IMR-90 (cell line): ENCODE measurements around the gene HMGN1. TPM values are rescaled to one million over a fixed set of nuclear protein-coding genes. Genes with fewer than 3 reads are reported as not detected.

Experiments used
- ATAC-seq: fragments of 200-7000 bp; cut with Tn5 transposase; 2 replicates; pipeline ENCODE4 v1.9.1; 2020; ENCODE audit warnings: low read depth, mild to moderate bottlenecking, moderate library complexity
- BruUV-seq: library from RNA; stranded (reverse); fragments of 400-500 nt; replicated peaks from 2 replicates; lab custom pipeline; 2021; lab: Mats Ljungman, UMichigan
- CTCF ChIA-PET: fragments of 300-600 bp; formaldehyde crosslinking; extraction: SDS; loops from one replicate; lab custom pipeline; 2021; ENCODE audit warnings: antibody characterized with exemption; lab: Yijun Ruan, JAX
- POLR2A ChIA-PET: fragments of 300-600 bp; sonication (Branson Sonifier 250); formaldehyde crosslinking; loops from one replicate; lab custom pipeline; 2022; ENCODE audit warnings: antibody characterized with exemption; ENCODE audit not compliant: unreplicated experiment; lab: Charles Lee
- DNase-seq: peaks from one replicate; pipeline ENCODE4 v3.0.0; 2013
- H2AFZ ChIP-seq: replicated peaks from 2 replicates; pipeline ENCODE3; 2013; ENCODE audit warnings: low read length, mild to moderate bottlenecking; ENCODE audit not compliant: poor library complexity
- H2AK5ac ChIP-seq: 2 replicates; pipeline ENCODE4 v1.6.1; 2013; ENCODE audit warnings: low read depth, low read length, inconsistent platforms
- H2AK9ac ChIP-seq: replicated peaks from 2 replicates; pipeline ENCODE3; 2013; ENCODE audit warnings: mild to moderate bottlenecking, low read depth, low read length, moderate library complexity; ENCODE audit not compliant: poor library complexity
- H2BK120ac ChIP-seq: 2 replicates; pipeline ENCODE4 v1.6.1; 2013; ENCODE audit warnings: low read depth, low read length, inconsistent platforms
- H2BK15ac ChIP-seq: 3 replicates; pipeline ENCODE4 v1.6.1; 2013; ENCODE audit warnings: low read depth, low read length, inconsistent platforms
- H2BK20ac ChIP-seq: 2 replicates; pipeline ENCODE4 v1.6.1; 2013; ENCODE audit warnings: low read depth, mild to moderate bottlenecking, inconsistent platforms, low read length, moderate library complexity
- H2BK5ac ChIP-seq: 2 replicates; pipeline ENCODE4 v1.6.1; 2013; ENCODE audit warnings: mild to moderate bottlenecking, low read depth, low read length, inconsistent platforms; ENCODE audit not compliant: poor library complexity, severe bottlenecking
- H3K14ac ChIP-seq: replicated peaks from 2 replicates; pipeline ENCODE4 v1.6.1; 2013; ENCODE audit warnings: low read depth, low read length, inconsistent platforms
- H3K18ac ChIP-seq: 2 replicates; pipeline ENCODE4 v1.6.1; 2013; ENCODE audit warnings: low read depth, low read length, control low read depth
- H3K23ac ChIP-seq: 2 replicates; pipeline ENCODE4 v1.6.1; 2013; ENCODE audit warnings: low read depth, low read length, inconsistent platforms
- H3K27ac ChIP-seq: 2 replicates; pipeline ENCODE4 v1.5.1; 2013; ENCODE audit warnings: mild to moderate bottlenecking, control low read depth, low read length; ENCODE audit not compliant: insufficient read depth
- H3K27me3 ChIP-seq: 2 replicates; pipeline ENCODE4 v1.6.1; 2013; ENCODE audit warnings: low read length; ENCODE audit not compliant: control insufficient read depth, insufficient read depth
- H3K36me3 ChIP-seq: 2 replicates; pipeline ENCODE4 v1.6.1; 2013; ENCODE audit warnings: low read length, mixed read lengths; ENCODE audit not compliant: control insufficient read depth, insufficient read depth
- H3K4ac ChIP-seq: 2 replicates; pipeline ENCODE4 v1.6.1; 2013; ENCODE audit warnings: low read depth, low read length, inconsistent platforms
- H3K4me1 ChIP-seq: 2 replicates; pipeline ENCODE4 v1.6.1; 2013; ENCODE audit warnings: low read length, mixed read lengths; ENCODE audit not compliant: control insufficient read depth, insufficient read depth
- H3K4me2 ChIP-seq: 2 replicates; pipeline ENCODE4 v1.6.1; 2013; ENCODE audit warnings: low read depth, mild to moderate bottlenecking, control low read depth, low read length, moderate library complexity
- H3K4me3 ChIP-seq: 2 replicates; pipeline ENCODE4 v1.5.1; 2013; ENCODE audit warnings: low read depth, mild to moderate bottlenecking, control low read depth, low read length, moderate library complexity; ENCODE audit not compliant: insufficient read depth
- H3K56ac ChIP-seq: 2 replicates; pipeline ENCODE4 v1.6.1; 2013; ENCODE audit warnings: low read length, inconsistent platforms; ENCODE audit not compliant: insufficient read depth; ENCODE audit errors: extremely low read depth
- H3K79me1 ChIP-seq, 2 experiments: 2 replicates each; pipeline ENCODE4 v1.6.1; 2013; ENCODE audit warnings: low read length in 2 of 2, inconsistent platforms in 1 of 2, low read depth in 1 of 2
- H3K9ac ChIP-seq: 2 replicates; pipeline ENCODE4 v1.6.1; 2013; ENCODE audit warnings: low read depth, low read length, control low read depth
- H3K9me1 ChIP-seq: 2 replicates; pipeline ENCODE4 v1.6.1; 2013; ENCODE audit warnings: low read length, inconsistent platforms; ENCODE audit not compliant: insufficient read depth
- H3K9me3 ChIP-seq: 2 replicates; pipeline ENCODE4 v1.6.1; 2013; ENCODE audit warnings: low read length; ENCODE audit not compliant: control insufficient read depth, insufficient read depth
- H4K20me1 ChIP-seq: 2 replicates; pipeline ENCODE4 v1.6.1; 2013; ENCODE audit warnings: low read length, inconsistent platforms; ENCODE audit not compliant: insufficient read depth
- H4K5ac ChIP-seq: 2 replicates; pipeline ENCODE4 v1.6.1; 2013; ENCODE audit warnings: mild to moderate bottlenecking, low read depth, low read length, control low read depth
- H4K8ac ChIP-seq, 2 experiments: 2 replicates each; pipeline ENCODE4 v1.6.1; 2013; ENCODE audit warnings: low read depth in 2 of 2, low read length in 2 of 2, control low read depth in 1 of 2, inconsistent platforms in 1 of 2
- H4K91ac ChIP-seq: 2 replicates; pipeline ENCODE4 v1.6.1; 2013; ENCODE audit warnings: low read depth, low read length, inconsistent platforms; ENCODE audit not compliant: insufficient read depth
- BHLHE40 ChIP-seq: fragments of 150-350 bp; IDR thresholded peaks from 2 replicates; pipeline ENCODE4 v1.6.1; 2016; ENCODE audit warnings: mild to moderate bottlenecking, low read depth, low read length
- CEBPB ChIP-seq: IDR thresholded peaks from 2 replicates; pipeline ENCODE4 v1.6.1; 2012; ENCODE audit warnings: low read depth, low read length, improper control_type of control experiment
- CTCF ChIP-seq: conservative IDR thresholded peaks from 2 replicates; pipeline ENCODE4 v1.5.1; 2012; ENCODE audit warnings: mild to moderate bottlenecking, low read depth, low read length, improper control_type of control experiment
- FOS ChIP-seq: fragments of 150-350 bp; IDR thresholded peaks from 2 replicates; pipeline ENCODE4 v1.6.1; 2016; ENCODE audit warnings: low read depth, low read length
- NFE2L2 ChIP-seq: fragments of 150-350 bp; IDR thresholded peaks from 2 replicates; pipeline ENCODE4 v1.6.1; 2016; ENCODE audit warnings: low read depth, mild to moderate bottlenecking, low read length
- RAD21 ChIP-seq: IDR thresholded peaks from 2 replicates; pipeline ENCODE4 v1.6.1; 2012; ENCODE audit warnings: low read length, improper control_type of control experiment
- RCOR1 ChIP-seq: IDR thresholded peaks from 2 replicates; pipeline ENCODE4 v1.6.1; 2012; ENCODE audit warnings: mild to moderate bottlenecking, low read length, improper control_type of control experiment; ENCODE audit not compliant: insufficient replicate concordance
- RFX5 ChIP-seq: IDR thresholded peaks from 2 replicates; pipeline ENCODE4 v1.8.0; 2012; ENCODE audit warnings: low read depth, mild to moderate bottlenecking, low read length, moderate library complexity
- SMC3 ChIP-seq: fragments of 150-350 bp; IDR thresholded peaks from 2 replicates; pipeline ENCODE4 v1.6.1; 2016; ENCODE audit warnings: low read depth, mild to moderate bottlenecking, antibody characterized with exemption, low read length, moderate library complexity
- USF2 ChIP-seq: fragments of 150-350 bp; IDR thresholded peaks from 2 replicates; pipeline ENCODE4 v1.6.1; 2017; ENCODE audit warnings: mild to moderate bottlenecking, antibody characterized with exemption, low read length, low read depth
- WGBS, 2 experiments: methylation state at CpG; one replicate each; pipeline versions ENCODE4 v1.1.5 to v1.1.7; 2013; ENCODE audit warnings: missing lambda C conversion rate in 2 of 2; ENCODE audit not compliant: insufficient read length in 1 of 2; ENCODE audit errors: extremely low coverage in 2 of 2; 5-methylcytosine and 5-hydroxymethylcytosine counted together
- dilution Hi-C: fragments of 300-500 bp; cut with HindIII; formaldehyde crosslinking; loops from one replicate; pipeline ENCODE4 v1.14.3; 2018; ENCODE audit warnings: low sequenced_read_pairs; ENCODE audit not compliant: unreplicated experiment
- in situ Hi-C: fragments of 300-500 bp; cut with MboI; formaldehyde crosslinking; loops from 3 replicates; pipeline ENCODE4 v1.14.3; 2019; ENCODE audit warnings: low sequenced_read_pairs, inconsistent platforms, mixed read lengths
- intact Hi-C: fragments of 100-400 bp; cut with micrococcal nuclease; formaldehyde crosslinking; loops from 2 replicates; pipeline ENCODE4 v1.10.0; 2022
- polyA plus RNA-seq, 3 experiments: library from polyadenylated mRNA; depleted of rRNA; stranded (reverse); fragments of >200 nt; gene quantifications; 2 replicates each; pipeline ENCODE4 v1.2.3, GENCODE V29; 2012; ENCODE audit warnings: low replicate concordance in 1 of 3
- total RNA-seq: library from RNA; depleted of rRNA; stranded (reverse); fragments of >200 nt; gene quantifications from 2 replicates; pipeline ENCODE4 v1.2.3, GENCODE V29; 2012

HMGN1 gene
- total and polyA plus RNA-seq, 2 of the 4 experiments (the other 2 are of a cell fraction), result 55.2 to 155 TPM

- peaks cover 4% of the 10 kb centered on the region for H3K4me1 ChIP-seq
- in situ Hi-C loops (loop anchor here (5.0 kb wide), 1 partner anchor 73 kb away; no protein-coding TSS in a partner anchor), intact Hi-C loops (loop anchor here (1.0 kb wide), 2 partner anchors 33 to 74 kb away; no protein-coding TSS in a partner anchor), dilution Hi-C loops (no loop called here)
- CTCF ChIA-PET, result interaction anchor here (0.6 kb wide), 2 partner anchors 29 to 77 kb away, joined by 3 to 5 read pairs; no protein-coding TSS in a partner anchor
- H4K20me1 ChIP-seq, result peaks cover 18% of the 10 kb centered on the region; the same call in 1 of the 2 replicates
- peak overlapping the region; percentile 91 for H4K91ac ChIP-seq
- no peak for TF ChIP-seq BHLHE40
- TF ChIP-seq CTCF, result no peak
- no peak for TF ChIP-seq CEBPB
- TF ChIP-seq RCOR1, result no peak
- no peak for TF ChIP-seq NFE2L2
- no peak for TF ChIP-seq RFX5
- TF ChIP-seq SMC3, result no peak
- no peak for TF ChIP-seq RAD21
- TF ChIP-seq FOS, result no peak
- TF ChIP-seq USF2, result no peak
- peak overlapping the region; percentile 58 for H2BK120ac ChIP-seq
- H2AK9ac ChIP-seq, result peak overlapping the region; percentile 89
- peak overlapping the region; percentile 29 for H4K5ac ChIP-seq
- H3K18ac ChIP-seq, result peak overlapping the region; percentile 31
- no peaks in the 10 kb centered on the region for H3K27me3 ChIP-seq
- H3K9me3 ChIP-seq, result no peaks in the 10 kb centered on the region
- H3K27ac ChIP-seq, result peak overlapping the region; percentile 93
- H3K79me1 ChIP-seq, result peaks cover 14 to 20% of the 10 kb centered on the region in 2 experiments
- BruUV-seq, result no TSS peak
- peak overlapping the region; percentile 97 for H2AFZ ChIP-seq
- H3K14ac ChIP-seq, result peak overlapping the region; percentile 79
- POLR2A ChIA-PET, result interaction anchor here (0.6 to 1.7 kb wide), 2 partner anchors 16 to 77 kb away, joined by 3 to 4 read pairs; no protein-coding TSS in a partner anchor
- H3K4ac ChIP-seq, result peak overlapping the region; percentile 81
- H3K9me1 ChIP-seq, result peaks cover 9% of the 10 kb centered on the region; the same call in 1 of the 2 replicates
- peak; percentile 65 for DNase-seq
- H4K8ac ChIP-seq, result peak overlapping the region; percentile 14 to 92
- H2BK20ac ChIP-seq, result peak overlapping the region; percentile 30; the same call in 1 of the 2 replicates
- H2AK5ac ChIP-seq, result peak overlapping the region; percentile 57; the same call in 1 of the 2 replicates
- peak; percentile 44 for ATAC-seq
- H3K36me3 ChIP-seq, result peaks cover 5% of the 10 kb centered on the region
- WGBS, 2 experiments, result 0% methylated on average over 3 of the region's 43 CpGs; no CpG with 5 or more reads in 1 of the 2 experiments
- peak overlapping the region; percentile 98 for H3K23ac ChIP-seq
- H2BK5ac ChIP-seq, result peak overlapping the region; percentile 98
- peak overlapping the region; percentile 76 for H3K56ac ChIP-seq
- peak overlapping the region; percentile 37; the same call in 1 of the 3 replicates for H2BK15ac ChIP-seq
- H3K9ac ChIP-seq, result peak overlapping the region; percentile 69
- peak overlapping the region; percentile 83 for H3K4me2 ChIP-seq
- H3K4me3 ChIP-seq, result peak overlapping the region; percentile 49
Observed at GRCh38 chr21:39314143-39315027, 34.5 kb downstream of the HMGN1 start.
